ENCODE measurements around the gene CENATAC. TPM values are rescaled to one million over a fixed set of nuclear protein-coding genes. Genes with fewer than 3 reads are reported as not detected.
A peak's percentile ranks its signal among the peaks of the same experiment; 100 is the strongest.

CENATAC gene
- total and polyA plus RNA-seq, 2 experiments from 2014 or later: 31.7 to 34.5 TPM

GRCh38 chr11:119016216-119017009, 18.5 kb downstream of the CENATAC start:
- H2AFZ ChIP-seq: no peak overlapping the region
- Mint-ChIP-seq H3K36me3 (ENCODE audit: low read depth) (peaks cover 75% of the 10 kb centered on the region), H3K9me3 (peaks cover 3% of the 10 kb centered on the region; the same call in 1 of the 3 replicates), H3K4me1 (peaks cover 6% of the 10 kb centered on the region), H3K27me3 (ENCODE audit: insufficient read depth, low read depth, poor library complexity) (peaks cover 6% of the 10 kb centered on the region), H3K4me3 (peak overlapping the region; percentile 99), H3K27ac (peak overlapping the region; percentile 62; the same call in 1 of the 2 replicates)
- H3K4me1 ChIP-seq (ENCODE audit: insufficient read depth): peaks cover 21% of the 10 kb centered on the region; the same call in 1 of the 2 replicates
- DNase-seq (ENCODE audit: low spot score): no peak
- peak overlapping the region; percentile 88 for H3K4me3 ChIP-seq
- H3K36me3 ChIP-seq (ENCODE audit: insufficient read depth): peaks cover 50% of the 10 kb centered on the region
- no peak for ATAC-seq
- peaks cover 60% of the 10 kb centered on the region for H3F3A ChIP-seq (replicated peaks; ENCODE audit: low read depth)
- no peaks in the 10 kb centered on the region for H3K27me3 ChIP-seq (ENCODE audit: insufficient read depth)
- peaks cover 54% of the 10 kb centered on the region for H3K79me2 ChIP-seq (replicated peaks; ENCODE audit: insufficient read depth)
- H4K20me1 ChIP-seq (replicated peaks; ENCODE audit: insufficient read depth): peaks cover 28% of the 10 kb centered on the region
- peak overlapping the region; percentile 87 for H3K27ac ChIP-seq (ENCODE audit: low read depth)
- no peaks in the 10 kb centered on the region for H3K9me2 ChIP-seq (ENCODE audit: insufficient read depth)
- H3K4me2 ChIP-seq: peak overlapping the region; percentile 100
- TF ChIP-seq POLR2AphosphoS5 (IDR thresholded peaks at IDR 0.05; ENCODE audit: low read depth) (no peak; the same call in 1 of the 2 replicates), CREB1 (CRISPR knock-in tag; IDR thresholded peaks at IDR 0.05; ENCODE audit: low read depth) (no peak), EZH2 (IDR thresholded peaks at IDR 0.05; ENCODE audit: low read depth, unreplicated experiment) (no peak), STAT1 (IDR thresholded peaks at IDR 0.05; ENCODE audit: unreplicated experiment) (no peak), JUNB (IDR thresholded peaks at IDR 0.05; ENCODE audit: unreplicated experiment) (no peak), ZNF331 (CRISPR knock-in tag; IDR thresholded peaks at IDR 0.05; ENCODE audit: low read depth) (no peak), EZH2phosphoT487 (IDR thresholded peaks at IDR 0.05; ENCODE audit: unreplicated experiment) (no peak), CTCF (conservative IDR thresholded peaks at IDR 0.05; ENCODE audit: low read depth in 2 of 2) (no peak), ZNF114 (CRISPR knock-in tag; IDR thresholded peaks at IDR 0.05) (no peak), NANOG (IDR thresholded peaks at IDR 0.05; ENCODE audit: borderline replicate concordance) (no peak)
- TF ChIP-seq, protein P1, sequence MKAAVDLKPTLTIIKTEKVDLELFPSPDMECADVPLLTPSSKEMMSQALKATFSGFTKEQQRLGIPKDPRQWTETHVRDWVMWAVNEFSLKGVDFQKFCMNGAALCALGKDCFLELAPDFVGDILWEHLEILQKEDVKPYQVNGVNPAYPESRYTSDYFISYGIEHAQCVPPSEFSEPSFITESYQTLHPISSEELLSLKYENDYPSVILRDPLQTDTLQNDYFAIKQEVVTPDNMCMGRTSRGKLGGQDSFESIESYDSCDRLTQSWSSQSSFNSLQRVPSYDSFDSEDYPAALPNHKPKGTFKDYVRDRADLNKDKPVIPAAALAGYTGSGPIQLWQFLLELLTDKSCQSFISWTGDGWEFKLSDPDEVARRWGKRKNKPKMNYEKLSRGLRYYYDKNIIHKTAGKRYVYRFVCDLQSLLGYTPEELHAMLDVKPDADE (IDR thresholded peaks at IDR 0.05): no peak
- TF ChIP-seq, protein P2, sequence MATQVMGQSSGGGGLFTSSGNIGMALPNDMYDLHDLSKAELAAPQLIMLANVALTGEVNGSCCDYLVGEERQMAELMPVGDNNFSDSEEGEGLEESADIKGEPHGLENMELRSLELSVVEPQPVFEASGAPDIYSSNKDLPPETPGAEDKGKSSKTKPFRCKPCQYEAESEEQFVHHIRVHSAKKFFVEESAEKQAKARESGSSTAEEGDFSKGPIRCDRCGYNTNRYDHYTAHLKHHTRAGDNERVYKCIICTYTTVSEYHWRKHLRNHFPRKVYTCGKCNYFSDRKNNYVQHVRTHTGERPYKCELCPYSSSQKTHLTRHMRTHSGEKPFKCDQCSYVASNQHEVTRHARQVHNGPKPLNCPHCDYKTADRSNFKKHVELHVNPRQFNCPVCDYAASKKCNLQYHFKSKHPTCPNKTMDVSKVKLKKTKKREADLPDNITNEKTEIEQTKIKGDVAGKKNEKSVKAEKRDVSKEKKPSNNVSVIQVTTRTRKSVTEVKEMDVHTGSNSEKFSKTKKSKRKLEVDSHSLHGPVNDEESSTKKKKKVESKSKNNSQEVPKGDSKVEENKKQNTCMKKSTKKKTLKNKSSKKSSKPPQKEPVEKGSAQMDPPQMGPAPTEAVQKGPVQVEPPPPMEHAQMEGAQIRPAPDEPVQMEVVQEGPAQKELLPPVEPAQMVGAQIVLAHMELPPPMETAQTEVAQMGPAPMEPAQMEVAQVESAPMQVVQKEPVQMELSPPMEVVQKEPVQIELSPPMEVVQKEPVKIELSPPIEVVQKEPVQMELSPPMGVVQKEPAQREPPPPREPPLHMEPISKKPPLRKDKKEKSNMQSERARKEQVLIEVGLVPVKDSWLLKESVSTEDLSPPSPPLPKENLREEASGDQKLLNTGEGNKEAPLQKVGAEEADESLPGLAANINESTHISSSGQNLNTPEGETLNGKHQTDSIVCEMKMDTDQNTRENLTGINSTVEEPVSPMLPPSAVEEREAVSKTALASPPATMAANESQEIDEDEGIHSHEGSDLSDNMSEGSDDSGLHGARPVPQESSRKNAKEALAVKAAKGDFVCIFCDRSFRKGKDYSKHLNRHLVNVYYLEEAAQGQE (IDR thresholded peaks at IDR 0.05; ENCODE audit: unreplicated experiment): no peak
- TF ChIP-seq, protein P3, sequence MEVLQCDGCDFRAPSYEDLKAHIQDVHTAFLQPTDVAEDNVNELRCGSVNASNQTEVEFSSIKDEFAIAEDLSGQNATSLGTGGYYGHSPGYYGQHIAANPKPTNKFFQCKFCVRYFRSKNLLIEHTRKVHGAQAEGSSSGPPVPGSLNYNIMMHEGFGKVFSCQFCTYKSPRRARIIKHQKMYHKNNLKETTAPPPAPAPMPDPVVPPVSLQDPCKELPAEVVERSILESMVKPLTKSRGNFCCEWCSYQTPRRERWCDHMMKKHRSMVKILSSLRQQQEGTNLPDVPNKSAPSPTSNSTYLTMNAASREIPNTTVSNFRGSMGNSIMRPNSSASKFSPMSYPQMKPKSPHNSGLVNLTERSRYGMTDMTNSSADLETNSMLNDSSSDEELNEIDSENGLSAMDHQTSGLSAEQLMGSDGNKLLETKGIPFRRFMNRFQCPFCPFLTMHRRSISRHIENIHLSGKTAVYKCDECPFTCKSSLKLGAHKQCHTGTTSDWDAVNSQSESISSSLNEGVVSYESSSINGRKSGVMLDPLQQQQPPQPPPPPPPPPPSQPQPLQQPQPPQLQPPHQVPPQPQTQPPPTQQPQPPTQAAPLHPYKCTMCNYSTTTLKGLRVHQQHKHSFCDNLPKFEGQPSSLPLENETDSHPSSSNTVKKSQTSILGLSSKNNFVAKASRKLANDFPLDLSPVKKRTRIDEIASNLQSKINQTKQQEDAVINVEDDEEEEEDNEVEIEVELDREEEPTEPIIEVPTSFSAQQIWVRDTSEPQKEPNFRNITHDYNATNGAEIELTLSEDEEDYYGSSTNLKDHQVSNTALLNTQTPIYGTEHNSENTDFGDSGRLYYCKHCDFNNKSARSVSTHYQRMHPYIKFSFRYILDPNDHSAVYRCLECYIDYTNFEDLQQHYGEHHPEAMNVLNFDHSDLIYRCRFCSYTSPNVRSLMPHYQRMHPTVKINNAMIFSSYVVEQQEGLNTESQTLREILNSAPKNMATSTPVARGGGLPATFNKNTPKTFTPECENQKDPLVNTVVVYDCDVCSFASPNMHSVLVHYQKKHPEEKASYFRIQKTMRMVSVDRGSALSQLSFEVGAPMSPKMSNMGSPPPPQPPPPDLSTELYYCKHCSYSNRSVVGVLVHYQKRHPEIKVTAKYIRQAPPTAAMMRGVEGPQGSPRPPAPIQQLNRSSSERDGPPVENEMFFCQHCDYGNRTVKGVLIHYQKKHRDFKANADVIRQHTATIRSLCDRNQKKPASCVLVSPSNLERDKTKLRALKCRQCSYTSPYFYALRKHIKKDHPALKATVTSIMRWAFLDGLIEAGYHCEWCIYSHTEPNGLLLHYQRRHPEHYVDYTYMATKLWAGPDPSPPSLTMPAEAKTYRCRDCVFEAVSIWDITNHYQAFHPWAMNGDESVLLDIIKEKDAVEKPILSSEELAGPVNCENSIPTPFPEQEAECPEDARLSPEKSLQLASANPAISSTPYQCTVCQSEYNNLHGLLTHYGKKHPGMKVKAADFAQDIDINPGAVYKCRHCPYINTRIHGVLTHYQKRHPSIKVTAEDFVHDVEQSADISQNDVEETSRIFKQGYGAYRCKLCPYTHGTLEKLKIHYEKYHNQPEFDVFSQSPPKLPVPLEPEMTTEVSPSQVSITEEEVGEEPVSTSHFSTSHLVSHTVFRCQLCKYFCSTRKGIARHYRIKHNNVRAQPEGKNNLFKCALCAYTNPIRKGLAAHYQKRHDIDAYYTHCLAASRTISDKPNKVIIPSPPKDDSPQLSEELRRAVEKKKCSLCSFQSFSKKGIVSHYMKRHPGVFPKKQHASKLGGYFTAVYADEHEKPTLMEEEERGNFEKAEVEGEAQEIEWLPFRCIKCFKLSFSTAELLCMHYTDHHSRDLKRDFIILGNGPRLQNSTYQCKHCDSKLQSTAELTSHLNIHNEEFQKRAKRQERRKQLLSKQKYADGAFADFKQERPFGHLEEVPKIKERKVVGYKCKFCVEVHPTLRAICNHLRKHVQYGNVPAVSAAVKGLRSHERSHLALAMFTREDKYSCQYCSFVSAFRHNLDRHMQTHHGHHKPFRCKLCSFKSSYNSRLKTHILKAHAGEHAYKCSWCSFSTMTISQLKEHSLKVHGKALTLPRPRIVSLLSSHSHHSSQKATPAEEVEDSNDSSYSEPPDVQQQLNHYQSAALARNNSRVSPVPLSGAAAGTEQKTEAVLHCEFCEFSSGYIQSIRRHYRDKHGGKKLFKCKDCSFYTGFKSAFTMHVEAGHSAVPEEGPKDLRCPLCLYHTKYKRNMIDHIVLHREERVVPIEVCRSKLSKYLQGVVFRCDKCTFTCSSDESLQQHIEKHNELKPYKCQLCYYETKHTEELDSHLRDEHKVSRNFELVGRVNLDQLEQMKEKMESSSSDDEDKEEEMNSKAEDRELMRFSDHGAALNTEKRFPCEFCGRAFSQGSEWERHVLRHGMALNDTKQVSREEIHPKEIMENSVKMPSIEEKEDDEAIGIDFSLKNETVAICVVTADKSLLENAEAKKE (CRISPR knock-in tag; IDR thresholded peaks at IDR 0.05): no peak

Measured in GM23338 (cell line).